Smooth muscle cell (in vitro differentiated cells): ENCODE data around the gene ZNF48. TPM values are rescaled to one million over a fixed set of nuclear protein-coding genes. Genes with fewer than 3 reads are reported as not detected.

Experiments used
- DNase-seq: peaks from one replicate; lab custom pipeline; 2025; ENCODE audit not compliant: unreplicated experiment; lab: John Stamatoyannopoulos, UW
- H2AFZ ChIP-seq: fragments of 200-600 bp; sonication (generic); 2 replicates; pipeline ENCODE4 v1.6.0; 2016; ENCODE audit warnings: antibody characterized with exemption, low read depth, mild to moderate bottlenecking
- H3F3A ChIP-seq: fragments of 200-600 bp; sonication (generic); 2 replicates; pipeline ENCODE4 v1.6.0; 2017; ENCODE audit warnings: antibody characterized with exemption, low read depth
- H3K27ac ChIP-seq: fragments of 200-600 bp; sonication (generic); 2 replicates; pipeline ENCODE4 v1.5.1; 2016; ENCODE audit warnings: low read depth, mild to moderate bottlenecking
- H3K27me3 ChIP-seq: fragments of 200-600 bp; sonication (generic); 2 replicates; pipeline ENCODE4 v1.6.1; 2016; ENCODE audit warnings: low read depth, mild to moderate bottlenecking
- H3K36me3 ChIP-seq: fragments of 200-600 bp; sonication (generic); 2 replicates; pipeline ENCODE4 v1.5.1; 2016; ENCODE audit warnings: low read depth
- H3K4me1 ChIP-seq: fragments of 200-600 bp; sonication (generic); 2 replicates; pipeline ENCODE4 v1.5.1; 2016; ENCODE audit warnings: low read depth
- H3K4me2 ChIP-seq: fragments of 200-600 bp; sonication (generic); 2 replicates; pipeline ENCODE4 v1.6.0; 2016; ENCODE audit warnings: mild to moderate bottlenecking
- H3K4me3 ChIP-seq: fragments of 200-600 bp; sonication (generic); 2 replicates; pipeline ENCODE4 v1.5.1; 2016; ENCODE audit warnings: mild to moderate bottlenecking
- H3K79me2 ChIP-seq: fragments of 200-600 bp; sonication (generic); 2 replicates; pipeline ENCODE4 v1.6.0; 2016; ENCODE audit warnings: low read depth, mild to moderate bottlenecking
- H3K9ac ChIP-seq: fragments of 200-600 bp; sonication (generic); 2 replicates; pipeline ENCODE4 v1.6.0; 2016; ENCODE audit warnings: low read depth
- H3K9me3 ChIP-seq: fragments of 200-600 bp; sonication (generic); replicated peaks from 2 replicates; pipeline ENCODE4 v1.5.1; 2016; ENCODE audit warnings: low read depth
- H4K20me1 ChIP-seq: fragments of 200-600 bp; sonication (generic); 2 replicates; pipeline ENCODE4 v1.6.0; 2016; ENCODE audit warnings: low read depth
- WGBS: methylation state at CpG from one replicate; pipeline ENCODE4 v1.1.7; 2016; ENCODE audit warnings: low lambda C conversion rate; 5-methylcytosine and 5-hydroxymethylcytosine counted together
- polyA plus RNA-seq: library from polyadenylated mRNA; unstranded; fragments of >200 nt; fragmentation: Nextera tagmentation; extraction: Ambion mirVana; gene quantifications from 2 replicates; pipeline ENCODE4 v1.2.1, GENCODE V29; 2016
- total RNA-seq: library from RNA; depleted of rRNA; stranded (reverse); fragments of >200 nt; gene quantifications from 2 replicates; pipeline ENCODE4 v1.2.3, GENCODE V29; 2014
- TF ChIP-seq, protein P1 (sequence below): fragments of 200-600 bp; sonication (generic); IDR thresholded peaks from 2 replicates; pipeline ENCODE4 v1.5.1; 2017; ENCODE audit warnings: borderline replicate concordance, mild to moderate bottlenecking, antibody characterized with exemption; ENCODE audit not compliant: insufficient read depth, poor library complexity, severe bottlenecking

The ZNF48 gene
- total and polyA plus RNA-seq, 2 experiments from 2014 or later = 8.0 to 9.3 TPM

DNA sequence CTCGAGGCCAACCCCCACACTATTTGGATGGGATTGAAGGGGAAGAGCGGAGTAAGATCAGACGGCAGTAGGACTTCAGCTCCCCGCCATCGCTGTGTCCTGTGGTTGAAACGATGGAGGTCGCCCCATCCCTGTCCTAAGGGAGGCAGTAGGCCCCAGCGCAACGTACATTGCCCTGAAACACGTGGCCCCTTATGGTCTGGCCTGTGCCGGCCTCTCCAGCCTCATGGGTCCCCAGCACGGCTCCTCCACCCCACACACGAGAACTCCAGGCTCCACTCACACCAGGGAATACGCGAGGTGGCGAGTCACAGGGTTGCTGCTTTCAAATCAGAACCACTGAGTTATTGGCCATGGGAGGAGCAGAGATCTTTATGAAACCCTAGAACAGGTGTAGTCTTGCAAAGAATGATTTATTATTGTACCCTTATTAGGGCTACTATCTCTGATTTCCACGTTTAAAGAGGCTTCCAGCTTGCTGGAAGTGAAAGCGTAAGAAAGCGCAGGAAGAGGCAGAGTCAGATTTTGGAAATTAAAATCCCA is 35.3 kb downstream of the ZNF48 start:
- H3K4me2 ChIP-seq = peak overlapping the region; percentile 86
- H3K9me3 ChIP-seq = no peaks in the 10 kb centered on the region
- H3K27ac ChIP-seq = no peak overlapping the region
- H3F3A ChIP-seq = no peaks in the 10 kb centered on the region
- peaks cover 4% of the 10 kb centered on the region for H3K4me1 ChIP-seq
- H3K4me3 ChIP-seq = peak overlapping the region; percentile 58
- H3K9ac ChIP-seq = no peak overlapping the region
- no peak for DNase-seq
- WGBS = 45% methylated on average over 18 of the region's 19 CpGs
- no peaks in the 10 kb centered on the region for H3K79me2 ChIP-seq
- H4K20me1 ChIP-seq = no peaks in the 10 kb centered on the region
- H3K27me3 ChIP-seq = no peaks in the 10 kb centered on the region
- peak overlapping the region; percentile 20 for H2AFZ ChIP-seq
- no peaks in the 10 kb centered on the region for H3K36me3 ChIP-seq
- TF ChIP-seq, protein P1, sequence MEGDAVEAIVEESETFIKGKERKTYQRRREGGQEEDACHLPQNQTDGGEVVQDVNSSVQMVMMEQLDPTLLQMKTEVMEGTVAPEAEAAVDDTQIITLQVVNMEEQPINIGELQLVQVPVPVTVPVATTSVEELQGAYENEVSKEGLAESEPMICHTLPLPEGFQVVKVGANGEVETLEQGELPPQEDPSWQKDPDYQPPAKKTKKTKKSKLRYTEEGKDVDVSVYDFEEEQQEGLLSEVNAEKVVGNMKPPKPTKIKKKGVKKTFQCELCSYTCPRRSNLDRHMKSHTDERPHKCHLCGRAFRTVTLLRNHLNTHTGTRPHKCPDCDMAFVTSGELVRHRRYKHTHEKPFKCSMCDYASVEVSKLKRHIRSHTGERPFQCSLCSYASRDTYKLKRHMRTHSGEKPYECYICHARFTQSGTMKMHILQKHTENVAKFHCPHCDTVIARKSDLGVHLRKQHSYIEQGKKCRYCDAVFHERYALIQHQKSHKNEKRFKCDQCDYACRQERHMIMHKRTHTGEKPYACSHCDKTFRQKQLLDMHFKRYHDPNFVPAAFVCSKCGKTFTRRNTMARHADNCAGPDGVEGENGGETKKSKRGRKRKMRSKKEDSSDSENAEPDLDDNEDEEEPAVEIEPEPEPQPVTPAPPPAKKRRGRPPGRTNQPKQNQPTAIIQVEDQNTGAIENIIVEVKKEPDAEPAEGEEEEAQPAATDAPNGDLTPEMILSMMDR = no peak

DNA sequence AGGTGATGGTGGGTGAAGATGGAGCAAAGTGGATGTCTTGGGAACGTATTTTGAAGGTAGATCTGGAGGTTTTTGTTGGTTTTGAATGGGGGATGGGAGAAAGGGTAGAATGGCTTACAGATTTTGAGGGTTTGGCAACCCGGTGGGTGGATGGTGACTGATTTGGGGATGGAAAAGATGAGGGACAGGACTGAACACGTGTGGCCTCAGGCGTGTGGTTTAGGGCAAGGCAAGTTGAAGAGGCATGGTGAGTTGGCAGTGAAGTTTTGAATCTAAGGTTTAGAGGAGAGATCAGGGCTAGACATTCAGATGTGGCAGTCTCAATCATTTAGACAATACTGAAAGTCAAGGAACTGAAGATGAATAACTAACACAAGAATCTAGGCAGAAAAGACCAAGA is 39.6 kb downstream of the ZNF48 start:
- TF ChIP-seq, protein P1 = no peak
- Histone ChIP-seq H4K20me1 (no peaks in the 10 kb centered on the region), H3K79me2 (no peaks in the 10 kb centered on the region), H3K36me3 (no peaks in the 10 kb centered on the region), H3K4me3 (no peak overlapping the region), H2AFZ (no peak overlapping the region), H3K9me3 (no peaks in the 10 kb centered on the region), H3K27ac (no peak overlapping the region), H3F3A (no peaks in the 10 kb centered on the region), H3K4me1 (peaks cover 4% of the 10 kb centered on the region), H3K9ac (no peak overlapping the region), H3K4me2 (no peak overlapping the region), H3K27me3 (no peaks in the 10 kb centered on the region)
- 78% methylated on average over 4 of the region's 4 CpGs for WGBS
- DNase-seq = no peak

DNA sequence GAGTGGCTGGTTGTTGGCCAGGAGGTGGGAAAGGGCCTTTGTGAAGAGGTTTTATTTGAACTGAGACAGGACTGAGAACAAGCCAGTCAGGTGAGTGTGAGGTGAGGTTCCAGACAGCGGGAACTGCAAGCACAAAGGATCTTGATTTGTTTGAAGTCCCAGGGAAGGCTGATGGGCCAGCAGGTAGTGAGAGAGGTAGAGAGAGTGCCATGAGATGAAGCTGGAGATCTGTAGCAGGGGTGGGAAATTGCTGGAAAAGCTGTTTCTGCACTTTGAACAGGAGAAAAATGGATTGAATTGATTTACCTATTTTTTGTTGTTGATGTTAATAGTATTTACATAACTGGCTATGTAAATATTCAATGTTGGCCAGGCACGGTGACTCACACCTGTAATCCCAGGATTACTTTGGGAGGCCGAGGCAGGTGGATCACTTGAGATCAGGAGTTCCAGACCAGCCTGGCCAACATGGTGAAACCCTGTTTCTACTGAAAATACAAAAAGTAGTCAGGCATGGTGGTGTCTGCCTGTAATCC is 42.4 kb downstream of the ZNF48 start:
- DNase-seq = no peak
- H3K4me2 ChIP-seq = no peak overlapping the region
- H3K27ac ChIP-seq = no peak overlapping the region
- WGBS = 72% methylated on average over 3 of the region's 3 CpGs
- H3K4me3 ChIP-seq = no peak overlapping the region
- TF ChIP-seq, protein P1 = no peak
- H3K79me2 ChIP-seq = no peaks in the 10 kb centered on the region
- no peaks in the 10 kb centered on the region for H3F3A ChIP-seq
- H3K9ac ChIP-seq = no peak overlapping the region
- no peak overlapping the region for H2AFZ ChIP-seq
- H4K20me1 ChIP-seq = no peaks in the 10 kb centered on the region
- H3K4me1 ChIP-seq = no peaks in the 10 kb centered on the region
- no peaks in the 10 kb centered on the region for H3K9me3 ChIP-seq
- H3K36me3 ChIP-seq = no peaks in the 10 kb centered on the region
- no peaks in the 10 kb centered on the region for H3K27me3 ChIP-seq

DNA sequence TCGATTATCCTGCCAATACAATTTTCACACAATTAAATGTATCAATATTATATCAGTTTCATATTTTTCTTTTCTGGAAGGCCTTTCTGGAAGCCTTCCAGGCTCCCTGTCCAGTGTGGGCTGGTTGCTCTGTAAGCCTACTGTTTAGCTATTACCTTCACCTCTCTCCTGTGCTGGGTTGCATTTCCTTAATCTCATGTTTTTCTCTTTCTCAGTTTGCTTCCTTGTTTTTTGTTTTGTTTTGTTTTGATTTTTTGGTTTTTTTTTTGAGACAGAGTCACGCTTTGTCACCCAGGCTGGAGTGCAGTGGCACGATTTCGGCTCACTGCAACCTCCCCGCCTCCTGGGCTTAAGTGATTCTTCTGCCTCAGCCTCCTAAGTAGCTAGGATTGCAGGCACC is 43.6 kb downstream of the ZNF48 start:
- Histone ChIP-seq H3K4me1 (no peaks in the 10 kb centered on the region), H4K20me1 (peaks cover 4% of the 10 kb centered on the region), H3K9ac (no peak overlapping the region), H3K36me3 (no peaks in the 10 kb centered on the region), H3K9me3 (no peaks in the 10 kb centered on the region), H3K4me3 (no peak overlapping the region), H2AFZ (no peak overlapping the region), H3K27me3 (no peaks in the 10 kb centered on the region), H3K27ac (no peak overlapping the region), H3F3A (no peaks in the 10 kb centered on the region), H3K4me2 (no peak overlapping the region), H3K79me2 (no peaks in the 10 kb centered on the region)
- 94% methylated on average over 5 of the region's 5 CpGs for WGBS
- DNase-seq = no peak
- TF ChIP-seq, protein P1 = no peak
